WTC11 (cell line): Measurements from ENCODE around the gene FGFR1OP2.

Experiments
- ESRRA ChIP-seq: sonication (generic); formaldehyde crosslinking; IDR thresholded peaks from 2 replicates; pipeline ENCODE4 v1.8.1; 2022; ENCODE audit warnings: mild to moderate bottlenecking, missing genetic modification reagents, borderline replicate concordance
- JUN ChIP-seq: sonication (generic); formaldehyde crosslinking; IDR thresholded peaks from 2 replicates; pipeline ENCODE4 v1.8.0; 2023; ENCODE audit warnings: mild to moderate bottlenecking, missing genetic modification reagents
- NR2C2 ChIP-seq: sonication (generic); formaldehyde crosslinking; IDR thresholded peaks from 2 replicates; pipeline ENCODE4 v1.8.0; 2022; ENCODE audit warnings: mild to moderate bottlenecking, missing genetic modification reagents
- OVOL2 ChIP-seq: fragments of 250-450 bp; sonication (Bioruptor Pico); IDR thresholded peaks from 2 replicates; pipeline ENCODE4 v1.9.0; 2021; ENCODE audit warnings: mild to moderate bottlenecking, borderline replicate concordance
- SP1 ChIP-seq: sonication (generic); formaldehyde crosslinking; conservative IDR thresholded peaks from 2 replicates; pipeline ENCODE4 v1.8.1; 2022; ENCODE audit warnings: missing genetic modification reagents
- ZNF317 ChIP-seq: sonication (generic); formaldehyde crosslinking; IDR thresholded peaks from 2 replicates; pipeline ENCODE4 v1.8.1; 2023; ENCODE audit warnings: low read depth, mild to moderate bottlenecking, moderate library complexity, missing genetic modification reagents, borderline replicate concordance
- ZNF423 ChIP-seq: fragments of 250-450 bp; sonication (Bioruptor Pico); IDR thresholded peaks from 2 replicates; pipeline ENCODE4 v2.1.2; 2022; ENCODE audit warnings: mild to moderate bottlenecking, moderate library complexity
- TF ChIP-seq, protein P1 (sequence below): sonication (generic); formaldehyde crosslinking; IDR thresholded peaks from 2 replicates; pipeline ENCODE4 v1.8.0; 2022; ENCODE audit warnings: mild to moderate bottlenecking, missing genetic modification reagents
- TF ChIP-seq, protein P2 (sequence below): fragments of 200-600 bp; IDR thresholded peaks from 2 replicates; pipeline ENCODE4 v1.8.0; 2022; ENCODE audit warnings: antibody characterized with exemption
- TF ChIP-seq, protein P3 (sequence below): sonication (generic); formaldehyde crosslinking; IDR thresholded peaks from 2 replicates; pipeline ENCODE4 v1.8.1; 2022; ENCODE audit warnings: low read depth, mild to moderate bottlenecking, moderate library complexity, missing genetic modification reagents, borderline replicate concordance
- TF ChIP-seq, protein P4 (sequence below): sonication (generic); formaldehyde crosslinking; IDR thresholded peaks from 2 replicates; pipeline ENCODE4 v1.8.0; 2023; ENCODE audit warnings: missing genetic modification reagents, mild to moderate bottlenecking, borderline replicate concordance
- TF ChIP-seq, protein P5 (sequence below): sonication (generic); formaldehyde crosslinking; IDR thresholded peaks from 2 replicates; pipeline ENCODE4 v1.8.0; 2023; ENCODE audit warnings: mild to moderate bottlenecking, missing genetic modification reagents

DNA sequence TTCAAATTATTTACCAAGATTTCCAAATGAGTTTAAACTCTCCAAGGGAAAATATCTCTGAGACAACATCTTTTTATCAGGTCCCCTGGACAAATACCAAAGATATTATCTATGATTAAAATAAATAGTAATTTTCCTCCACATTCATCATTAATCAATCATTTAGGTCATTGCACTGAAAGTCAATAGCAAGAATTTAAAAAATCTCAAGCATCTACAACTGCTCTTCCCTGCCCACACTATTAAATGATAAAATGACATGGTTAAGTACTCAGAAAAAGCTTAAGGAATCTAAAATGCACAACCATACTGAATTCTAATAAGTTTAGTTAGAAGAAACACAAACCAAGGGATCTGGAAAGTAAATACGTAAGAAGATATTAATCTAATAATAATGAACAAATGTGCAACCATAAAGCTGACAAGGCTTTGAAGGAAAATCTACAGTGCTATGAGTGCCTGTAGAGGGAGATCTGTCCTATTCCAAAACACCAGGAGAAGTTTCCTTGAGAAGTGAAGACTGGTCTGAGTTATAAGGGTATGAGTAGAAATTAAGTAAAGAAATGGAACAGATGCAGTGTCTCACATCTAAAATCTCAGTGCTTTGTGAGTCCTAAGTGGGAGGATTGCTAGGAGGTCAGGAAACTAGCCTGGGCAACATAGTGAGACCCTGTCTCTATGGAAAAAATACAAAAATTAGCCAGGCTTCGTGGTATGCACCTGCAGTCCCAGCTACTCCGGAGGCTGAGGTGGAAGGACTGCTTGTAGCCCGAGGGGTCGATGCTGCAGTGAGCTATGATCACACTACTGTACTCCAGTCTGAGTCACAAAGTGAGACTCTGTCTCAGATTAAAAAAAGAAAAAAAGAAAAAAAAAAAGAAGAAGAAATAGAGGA is 19.7 kb upstream of the FGFR1OP2 start:
- TF ChIP-seq, protein P1, sequence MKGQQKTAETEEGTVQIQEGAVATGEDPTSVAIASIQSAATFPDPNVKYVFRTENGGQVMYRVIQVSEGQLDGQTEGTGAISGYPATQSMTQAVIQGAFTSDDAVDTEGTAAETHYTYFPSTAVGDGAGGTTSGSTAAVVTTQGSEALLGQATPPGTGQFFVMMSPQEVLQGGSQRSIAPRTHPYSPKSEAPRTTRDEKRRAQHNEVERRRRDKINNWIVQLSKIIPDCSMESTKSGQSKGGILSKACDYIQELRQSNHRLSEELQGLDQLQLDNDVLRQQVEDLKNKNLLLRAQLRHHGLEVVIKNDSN (CRISPR knock-in tag): no peak
- TF ChIP-seq ZNF423 (CRISPR knock-in tag) (no peak), SP1 (CRISPR knock-in tag) (no peak), NR2C2 (CRISPR knock-in tag) (no peak), ESRRA (CRISPR knock-in tag) (no peak), OVOL2 (CRISPR knock-in tag) (no peak), ZNF317 (CRISPR knock-in tag) (no peak), JUN (no peak)
- TF ChIP-seq, protein P2, sequence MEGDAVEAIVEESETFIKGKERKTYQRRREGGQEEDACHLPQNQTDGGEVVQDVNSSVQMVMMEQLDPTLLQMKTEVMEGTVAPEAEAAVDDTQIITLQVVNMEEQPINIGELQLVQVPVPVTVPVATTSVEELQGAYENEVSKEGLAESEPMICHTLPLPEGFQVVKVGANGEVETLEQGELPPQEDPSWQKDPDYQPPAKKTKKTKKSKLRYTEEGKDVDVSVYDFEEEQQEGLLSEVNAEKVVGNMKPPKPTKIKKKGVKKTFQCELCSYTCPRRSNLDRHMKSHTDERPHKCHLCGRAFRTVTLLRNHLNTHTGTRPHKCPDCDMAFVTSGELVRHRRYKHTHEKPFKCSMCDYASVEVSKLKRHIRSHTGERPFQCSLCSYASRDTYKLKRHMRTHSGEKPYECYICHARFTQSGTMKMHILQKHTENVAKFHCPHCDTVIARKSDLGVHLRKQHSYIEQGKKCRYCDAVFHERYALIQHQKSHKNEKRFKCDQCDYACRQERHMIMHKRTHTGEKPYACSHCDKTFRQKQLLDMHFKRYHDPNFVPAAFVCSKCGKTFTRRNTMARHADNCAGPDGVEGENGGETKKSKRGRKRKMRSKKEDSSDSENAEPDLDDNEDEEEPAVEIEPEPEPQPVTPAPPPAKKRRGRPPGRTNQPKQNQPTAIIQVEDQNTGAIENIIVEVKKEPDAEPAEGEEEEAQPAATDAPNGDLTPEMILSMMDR: no peak
- TF ChIP-seq, protein P3, sequence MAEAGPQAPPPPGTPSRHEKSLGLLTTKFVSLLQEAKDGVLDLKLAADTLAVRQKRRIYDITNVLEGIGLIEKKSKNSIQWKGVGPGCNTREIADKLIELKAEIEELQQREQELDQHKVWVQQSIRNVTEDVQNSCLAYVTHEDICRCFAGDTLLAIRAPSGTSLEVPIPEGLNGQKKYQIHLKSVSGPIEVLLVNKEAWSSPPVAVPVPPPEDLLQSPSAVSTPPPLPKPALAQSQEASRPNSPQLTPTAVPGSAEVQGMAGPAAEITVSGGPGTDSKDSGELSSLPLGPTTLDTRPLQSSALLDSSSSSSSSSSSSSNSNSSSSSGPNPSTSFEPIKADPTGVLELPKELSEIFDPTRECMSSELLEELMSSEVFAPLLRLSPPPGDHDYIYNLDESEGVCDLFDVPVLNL (CRISPR knock-in tag): no peak
- TF ChIP-seq, protein P4, sequence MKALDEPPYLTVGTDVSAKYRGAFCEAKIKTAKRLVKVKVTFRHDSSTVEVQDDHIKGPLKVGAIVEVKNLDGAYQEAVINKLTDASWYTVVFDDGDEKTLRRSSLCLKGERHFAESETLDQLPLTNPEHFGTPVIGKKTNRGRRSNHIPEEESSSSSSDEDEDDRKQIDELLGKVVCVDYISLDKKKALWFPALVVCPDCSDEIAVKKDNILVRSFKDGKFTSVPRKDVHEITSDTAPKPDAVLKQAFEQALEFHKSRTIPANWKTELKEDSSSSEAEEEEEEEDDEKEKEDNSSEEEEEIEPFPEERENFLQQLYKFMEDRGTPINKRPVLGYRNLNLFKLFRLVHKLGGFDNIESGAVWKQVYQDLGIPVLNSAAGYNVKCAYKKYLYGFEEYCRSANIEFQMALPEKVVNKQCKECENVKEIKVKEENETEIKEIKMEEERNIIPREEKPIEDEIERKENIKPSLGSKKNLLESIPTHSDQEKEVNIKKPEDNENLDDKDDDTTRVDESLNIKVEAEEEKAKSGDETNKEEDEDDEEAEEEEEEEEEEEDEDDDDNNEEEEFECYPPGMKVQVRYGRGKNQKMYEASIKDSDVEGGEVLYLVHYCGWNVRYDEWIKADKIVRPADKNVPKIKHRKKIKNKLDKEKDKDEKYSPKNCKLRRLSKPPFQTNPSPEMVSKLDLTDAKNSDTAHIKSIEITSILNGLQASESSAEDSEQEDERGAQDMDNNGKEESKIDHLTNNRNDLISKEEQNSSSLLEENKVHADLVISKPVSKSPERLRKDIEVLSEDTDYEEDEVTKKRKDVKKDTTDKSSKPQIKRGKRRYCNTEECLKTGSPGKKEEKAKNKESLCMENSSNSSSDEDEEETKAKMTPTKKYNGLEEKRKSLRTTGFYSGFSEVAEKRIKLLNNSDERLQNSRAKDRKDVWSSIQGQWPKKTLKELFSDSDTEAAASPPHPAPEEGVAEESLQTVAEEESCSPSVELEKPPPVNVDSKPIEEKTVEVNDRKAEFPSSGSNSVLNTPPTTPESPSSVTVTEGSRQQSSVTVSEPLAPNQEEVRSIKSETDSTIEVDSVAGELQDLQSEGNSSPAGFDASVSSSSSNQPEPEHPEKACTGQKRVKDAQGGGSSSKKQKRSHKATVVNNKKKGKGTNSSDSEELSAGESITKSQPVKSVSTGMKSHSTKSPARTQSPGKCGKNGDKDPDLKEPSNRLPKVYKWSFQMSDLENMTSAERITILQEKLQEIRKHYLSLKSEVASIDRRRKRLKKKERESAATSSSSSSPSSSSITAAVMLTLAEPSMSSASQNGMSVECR (CRISPR knock-in tag): no peak
- TF ChIP-seq, protein P5, sequence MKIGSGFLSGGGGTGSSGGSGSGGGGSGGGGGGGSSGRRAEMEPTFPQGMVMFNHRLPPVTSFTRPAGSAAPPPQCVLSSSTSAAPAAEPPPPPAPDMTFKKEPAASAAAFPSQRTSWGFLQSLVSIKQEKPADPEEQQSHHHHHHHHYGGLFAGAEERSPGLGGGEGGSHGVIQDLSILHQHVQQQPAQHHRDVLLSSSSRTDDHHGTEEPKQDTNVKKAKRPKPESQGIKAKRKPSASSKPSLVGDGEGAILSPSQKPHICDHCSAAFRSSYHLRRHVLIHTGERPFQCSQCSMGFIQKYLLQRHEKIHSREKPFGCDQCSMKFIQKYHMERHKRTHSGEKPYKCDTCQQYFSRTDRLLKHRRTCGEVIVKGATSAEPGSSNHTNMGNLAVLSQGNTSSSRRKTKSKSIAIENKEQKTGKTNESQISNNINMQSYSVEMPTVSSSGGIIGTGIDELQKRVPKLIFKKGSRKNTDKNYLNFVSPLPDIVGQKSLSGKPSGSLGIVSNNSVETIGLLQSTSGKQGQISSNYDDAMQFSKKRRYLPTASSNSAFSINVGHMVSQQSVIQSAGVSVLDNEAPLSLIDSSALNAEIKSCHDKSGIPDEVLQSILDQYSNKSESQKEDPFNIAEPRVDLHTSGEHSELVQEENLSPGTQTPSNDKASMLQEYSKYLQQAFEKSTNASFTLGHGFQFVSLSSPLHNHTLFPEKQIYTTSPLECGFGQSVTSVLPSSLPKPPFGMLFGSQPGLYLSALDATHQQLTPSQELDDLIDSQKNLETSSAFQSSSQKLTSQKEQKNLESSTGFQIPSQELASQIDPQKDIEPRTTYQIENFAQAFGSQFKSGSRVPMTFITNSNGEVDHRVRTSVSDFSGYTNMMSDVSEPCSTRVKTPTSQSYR (CRISPR knock-in tag): no peak
